GM23338 (cell line): ENCODE data around the gene PLAC8. TPM values are rescaled to one million over a fixed set of nuclear protein-coding genes. Genes with fewer than 3 reads are reported as not detected.

Experiments used
- ATAC-seq: fragments of 200-7000 bp; cut with Tn5 transposase; 3 replicates; pipeline ENCODE4 v1.9.1; 2020
- DNase-seq: peaks from one replicate; pipeline ENCODE4 v3.0.0-alpha.2; 2015; ENCODE audit warnings: low spot score
- H2AFZ ChIP-seq: fragments of 200-600 bp; sonication (generic); 2 replicates; pipeline ENCODE4 v1.8.0; 2016; ENCODE audit warnings: antibody characterized with exemption, mild to moderate bottlenecking, moderate library complexity
- H3F3A ChIP-seq: fragments of 200-600 bp; sonication (generic); replicated peaks from 2 replicates; pipeline ENCODE4 v1.8.0; 2017; ENCODE audit warnings: antibody characterized with exemption, mixed run types, low read depth
- H3K27ac ChIP-seq: fragments of 200-600 bp; sonication (generic); 2 replicates; pipeline ENCODE4 v1.6.1; 2016; ENCODE audit warnings: low read depth
- H3K27me3 ChIP-seq: fragments of 200-600 bp; sonication (generic); 2 replicates; pipeline ENCODE4 v1.8.0; 2016; ENCODE audit warnings: mild to moderate bottlenecking, mixed run types, moderate library complexity; ENCODE audit not compliant: insufficient read depth
- H3K36me3 ChIP-seq: fragments of 200-600 bp; sonication (generic); 2 replicates; pipeline ENCODE4 v1.8.0; 2016; ENCODE audit warnings: mild to moderate bottlenecking; ENCODE audit not compliant: insufficient read depth
- H3K4me1 ChIP-seq: fragments of 200-600 bp; sonication (generic); 2 replicates; pipeline ENCODE4 v1.8.0; 2016; ENCODE audit warnings: mild to moderate bottlenecking, moderate library complexity; ENCODE audit not compliant: insufficient read depth
- H3K4me2 ChIP-seq: fragments of 200-600 bp; sonication (generic); 2 replicates; pipeline ENCODE4 v1.7.1; 2017; ENCODE audit warnings: mixed run types
- H3K4me3 ChIP-seq: fragments of 200-600 bp; sonication (generic); 2 replicates; pipeline ENCODE4 v1.6.1; 2016; ENCODE audit warnings: mixed run types
- H3K79me2 ChIP-seq: fragments of 200-600 bp; sonication (generic); replicated peaks from 2 replicates; pipeline ENCODE4 v1.8.0; 2017; ENCODE audit warnings: mild to moderate bottlenecking; ENCODE audit not compliant: insufficient read depth
- H3K9me2 ChIP-seq: fragments of 200-600 bp; sonication (generic); 2 replicates; pipeline ENCODE4 v1.8.0; 2017; ENCODE audit not compliant: insufficient read depth
- H4K20me1 ChIP-seq: fragments of 200-600 bp; sonication (generic); replicated peaks from 2 replicates; pipeline ENCODE4 v1.8.0; 2017; ENCODE audit warnings: mild to moderate bottlenecking; ENCODE audit not compliant: insufficient read depth
- H3K27ac Mint-ChIP-seq: 2 replicates; pipeline ENCODE4 v1.8.0; 2020; ENCODE audit warnings: inconsistent platforms, mild to moderate bottlenecking, moderate library complexity, mixed read lengths
- H3K27me3 Mint-ChIP-seq: 3 replicates; pipeline ENCODE4 v1.8.0; 2022; ENCODE audit warnings: low read depth, mild to moderate bottlenecking, moderate library complexity, mixed read lengths, inconsistent platforms; ENCODE audit not compliant: insufficient read depth, poor library complexity
- H3K36me3 Mint-ChIP-seq: 3 replicates; pipeline ENCODE4 v1.8.0; 2021; ENCODE audit warnings: low read depth, mild to moderate bottlenecking, inconsistent platforms, moderate library complexity, mixed read lengths
- H3K4me1 Mint-ChIP-seq: 3 replicates; pipeline ENCODE4 v1.8.0; 2020; ENCODE audit warnings: mild to moderate bottlenecking, inconsistent platforms, mixed read lengths
- H3K4me3 Mint-ChIP-seq: 3 replicates; pipeline ENCODE4 v1.8.0; 2021; ENCODE audit warnings: moderate library complexity, mild to moderate bottlenecking, inconsistent platforms, mixed read lengths
- H3K9me3 Mint-ChIP-seq: 3 replicates; pipeline ENCODE4 v1.8.0; 2020; ENCODE audit warnings: moderate library complexity, mild to moderate bottlenecking, inconsistent platforms, mixed read lengths
- CREB1 ChIP-seq: fragments of 250-450 bp; sonication (Bioruptor Pico); IDR thresholded peaks from 2 replicates; pipeline ENCODE4 v1.5.0; 2020; ENCODE audit warnings: low read depth, mild to moderate bottlenecking, moderate library complexity
- EZH2 ChIP-seq: fragments of 200-600 bp; sonication (generic); IDR thresholded peaks from one replicate; pipeline ENCODE4 v1.8.0; 2017; ENCODE audit warnings: antibody characterized with exemption, mild to moderate bottlenecking, low read depth; ENCODE audit not compliant: unreplicated experiment
- EZH2phosphoT487 ChIP-seq: fragments of 200-600 bp; sonication (generic); IDR thresholded peaks from one replicate; pipeline ENCODE4 v1.8.1; 2018; ENCODE audit warnings: antibody characterized with exemption; ENCODE audit not compliant: unreplicated experiment
- JUNB ChIP-seq: IDR thresholded peaks from one replicate; pipeline ENCODE4 v1.6.1; 2016; ENCODE audit warnings: antibody characterized with exemption; ENCODE audit not compliant: unreplicated experiment
- NANOG ChIP-seq: IDR thresholded peaks from 2 replicates; pipeline ENCODE4 v1.6.1; 2016; ENCODE audit warnings: antibody characterized with exemption, borderline replicate concordance
- POLR2AphosphoS5 ChIP-seq: IDR thresholded peaks from 2 replicates; pipeline ENCODE4 v1.6.1; 2016; ENCODE audit warnings: antibody characterized with exemption, low read depth
- REST ChIP-seq: IDR thresholded peaks from one replicate; pipeline ENCODE4 v1.6.1; 2018; ENCODE audit warnings: antibody characterized with exemption; ENCODE audit not compliant: unreplicated experiment
- STAT1 ChIP-seq: IDR thresholded peaks from one replicate; pipeline ENCODE4 v1.6.1; 2016; ENCODE audit warnings: antibody characterized with exemption; ENCODE audit not compliant: unreplicated experiment
- ZNF114 ChIP-seq: fragments of 250-450 bp; sonication (Bioruptor Pico); IDR thresholded peaks from 2 replicates; pipeline ENCODE4 v1.5.0; 2020; ENCODE audit warnings: mild to moderate bottlenecking, moderate library complexity
- ZNF331 ChIP-seq: fragments of 250-450 bp; sonication (Bioruptor Pico); IDR thresholded peaks from 2 replicates; pipeline ENCODE4 v1.5.0; 2020; ENCODE audit warnings: low read depth, mild to moderate bottlenecking, moderate library complexity
- ZNF462 ChIP-seq: fragments of 250-450 bp; sonication (Bioruptor Pico); IDR thresholded peaks from 2 replicates; pipeline ENCODE4 v1.5.0; 2020; ENCODE audit warnings: mild to moderate bottlenecking, moderate library complexity
- polyA plus RNA-seq: library from polyadenylated mRNA; unstranded; fragments of >200 nt; fragmentation: Nextera tagmentation; extraction: Ambion mirVana; gene quantifications from 2 replicates; pipeline ENCODE4 v1.2.1, GENCODE V29; 2016
- total RNA-seq: library from RNA; depleted of rRNA; stranded (reverse); fragments of >200 nt; shearing (Covaris generic); gene quantifications from 2 replicates; pipeline ENCODE4 v1.2.3, GENCODE V29; 2014
- TF ChIP-seq, protein P1 (sequence below), 2 experiments: fragments of 200-600 bp in 1 of 2; sonication (generic) in 1 of 2; conservative IDR thresholded peaks; 2 replicates each; pipeline versions ENCODE4 v1.5.1 to v1.6.1; 2016 to 2017; ENCODE audit warnings: antibody characterized with exemption in 2 of 2, low read depth in 2 of 2, mild to moderate bottlenecking in 2 of 2, moderate library complexity in 1 of 2
- TF ChIP-seq, protein P2 (sequence below): IDR thresholded peaks from 2 replicates; pipeline ENCODE4 v1.6.1; 2016; ENCODE audit warnings: antibody characterized with exemption

Gene PLAC8
- total and polyA plus RNA-seq, 2 experiments from 2014 or later = 0.83 to 1.6 TPM

DNA sequence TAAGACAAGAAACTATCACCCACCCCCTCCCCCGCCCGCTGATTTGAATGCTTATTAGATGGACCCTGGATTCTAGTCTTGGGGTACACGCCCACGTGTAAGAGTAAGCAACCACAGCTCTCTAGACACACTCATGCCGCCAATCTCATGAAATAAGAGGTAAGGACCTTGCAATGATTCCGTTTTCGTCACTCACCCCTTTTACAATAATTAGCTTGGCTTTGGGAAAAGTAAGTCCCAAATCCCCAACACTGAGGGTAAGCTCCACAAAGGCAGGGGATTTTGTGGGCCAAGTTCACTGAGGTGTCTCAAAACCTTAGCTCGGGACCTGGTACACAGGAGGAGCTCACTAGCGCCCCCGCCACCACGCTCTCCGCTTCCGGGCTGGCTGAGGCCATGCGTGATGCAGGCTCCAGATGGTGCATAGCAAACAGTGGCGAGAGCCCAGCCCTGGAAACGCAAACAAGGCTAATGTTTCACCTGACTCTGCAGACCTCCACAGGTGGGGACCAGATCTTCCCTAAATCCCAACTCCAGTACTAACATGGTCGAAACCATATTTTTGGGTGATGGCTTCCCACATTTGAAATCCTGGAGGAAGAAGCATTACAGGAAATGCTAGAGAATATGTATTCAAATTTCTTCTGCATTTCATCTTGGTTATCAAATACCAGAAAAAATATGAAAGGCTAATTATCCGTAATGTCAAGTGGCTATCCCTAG lies 4.1 kb downstream of the PLAC8 start:
- H3K9me2 ChIP-seq = no peaks in the 10 kb centered on the region
- ATAC-seq (peak; percentile 92), DNase-seq (peak; percentile 95)
- peaks cover 13% of the 10 kb centered on the region for H3K27me3 ChIP-seq
- H3K36me3 Mint-ChIP-seq = no peaks in the 10 kb centered on the region
- H3F3A ChIP-seq = no peaks in the 10 kb centered on the region
- H3K36me3 ChIP-seq = no peaks in the 10 kb centered on the region
- peaks cover 20% of the 10 kb centered on the region for H3K4me1 ChIP-seq
- H4K20me1 ChIP-seq = no peaks in the 10 kb centered on the region
- H3K79me2 ChIP-seq = no peaks in the 10 kb centered on the region
- H3K4me3 ChIP-seq = peak overlapping the region; percentile 75
- H3K4me1 Mint-ChIP-seq = peaks cover 27% of the 10 kb centered on the region
- H3K27ac Mint-ChIP-seq = peak overlapping the region; percentile 56; the same call in 1 of the 2 replicates
- H3K4me3 Mint-ChIP-seq = peak overlapping the region; percentile 81
- no peak for TF ChIP-seq ZNF462
- no peak for TF ChIP-seq STAT1
- TF ChIP-seq EZH2 = no peak
- peak; percentile 59 for TF ChIP-seq POLR2AphosphoS5
- TF ChIP-seq ZNF114 (CRISPR knock-in tag) = no peak
- no peak for TF ChIP-seq REST
- no peak for TF ChIP-seq JUNB
- TF ChIP-seq, protein P1, sequence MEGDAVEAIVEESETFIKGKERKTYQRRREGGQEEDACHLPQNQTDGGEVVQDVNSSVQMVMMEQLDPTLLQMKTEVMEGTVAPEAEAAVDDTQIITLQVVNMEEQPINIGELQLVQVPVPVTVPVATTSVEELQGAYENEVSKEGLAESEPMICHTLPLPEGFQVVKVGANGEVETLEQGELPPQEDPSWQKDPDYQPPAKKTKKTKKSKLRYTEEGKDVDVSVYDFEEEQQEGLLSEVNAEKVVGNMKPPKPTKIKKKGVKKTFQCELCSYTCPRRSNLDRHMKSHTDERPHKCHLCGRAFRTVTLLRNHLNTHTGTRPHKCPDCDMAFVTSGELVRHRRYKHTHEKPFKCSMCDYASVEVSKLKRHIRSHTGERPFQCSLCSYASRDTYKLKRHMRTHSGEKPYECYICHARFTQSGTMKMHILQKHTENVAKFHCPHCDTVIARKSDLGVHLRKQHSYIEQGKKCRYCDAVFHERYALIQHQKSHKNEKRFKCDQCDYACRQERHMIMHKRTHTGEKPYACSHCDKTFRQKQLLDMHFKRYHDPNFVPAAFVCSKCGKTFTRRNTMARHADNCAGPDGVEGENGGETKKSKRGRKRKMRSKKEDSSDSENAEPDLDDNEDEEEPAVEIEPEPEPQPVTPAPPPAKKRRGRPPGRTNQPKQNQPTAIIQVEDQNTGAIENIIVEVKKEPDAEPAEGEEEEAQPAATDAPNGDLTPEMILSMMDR (conservative IDR thresholded peaks at IDR 0.05; ENCODE audit: low read depth in 2 of 2) = peak; percentile 72 to 87
- no peak for TF ChIP-seq NANOG
- TF ChIP-seq EZH2phosphoT487 = no peak
- TF ChIP-seq, protein P2, sequence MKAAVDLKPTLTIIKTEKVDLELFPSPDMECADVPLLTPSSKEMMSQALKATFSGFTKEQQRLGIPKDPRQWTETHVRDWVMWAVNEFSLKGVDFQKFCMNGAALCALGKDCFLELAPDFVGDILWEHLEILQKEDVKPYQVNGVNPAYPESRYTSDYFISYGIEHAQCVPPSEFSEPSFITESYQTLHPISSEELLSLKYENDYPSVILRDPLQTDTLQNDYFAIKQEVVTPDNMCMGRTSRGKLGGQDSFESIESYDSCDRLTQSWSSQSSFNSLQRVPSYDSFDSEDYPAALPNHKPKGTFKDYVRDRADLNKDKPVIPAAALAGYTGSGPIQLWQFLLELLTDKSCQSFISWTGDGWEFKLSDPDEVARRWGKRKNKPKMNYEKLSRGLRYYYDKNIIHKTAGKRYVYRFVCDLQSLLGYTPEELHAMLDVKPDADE = no peak
- TF ChIP-seq CREB1 = no peak
- no peak for TF ChIP-seq ZNF331 (CRISPR knock-in tag)
- H3K27ac ChIP-seq = 0 out of 2 replicates have a peak overlapping the region, but pooled peaks have one; percentile 72
- no peaks in the 10 kb centered on the region for H3K9me3 Mint-ChIP-seq
- peaks cover 23% of the 10 kb centered on the region for H3K27me3 Mint-ChIP-seq
- peak overlapping the region; percentile 97 for H2AFZ ChIP-seq
- peak overlapping the region; percentile 93 for H3K4me2 ChIP-seq
